ENCODE data around the gene MYOZ3.

- TF ChIP-seq CHD2 (IDR thresholded peaks at IDR 0.05; ENCODE audit: low read length): no peak
- no peak for TF ChIP-seq TAF1 (IDR thresholded peaks at IDR 0.05; ENCODE audit: low read depth, low read length)
- no peak for TF ChIP-seq JUND (IDR thresholded peaks at IDR 0.05; ENCODE audit: low read length)
- TF ChIP-seq CTCF (IDR thresholded peaks at IDR 0.05; ENCODE audit: control extremely low read depth in 1 of 3, insufficient read depth in 1 of 3, low read depth in 1 of 3, low read length in 3 of 3): no peak
- TF ChIP-seq E2F6 (IDR thresholded peaks at IDR 0.05): no peak
- TF ChIP-seq POLR2A (IDR thresholded peaks at IDR 0.05; ENCODE audit: control extremely low read depth in 1 of 2, low read depth in 2 of 2, low read length in 2 of 2): no peak
- no peak for TF ChIP-seq EGR1 (IDR thresholded peaks at IDR 0.05; ENCODE audit: borderline replicate concordance, low read depth, low read length)
- TF ChIP-seq ATF3 (IDR thresholded peaks at IDR 0.05; ENCODE audit: insufficient read depth, low read depth, low read length): no peak
- TF ChIP-seq USF2 (IDR thresholded peaks at IDR 0.05; ENCODE audit: low read length): no peak
- no peak for TF ChIP-seq ATF2 (IDR thresholded peaks at IDR 0.05; ENCODE audit: low read length)
Observed at GRCh38 chr5:150624334-150625163, 36.5 kb upstream of the MYOZ3 start.
